GM12892 (cell line): ENCODE results near the gene LSM2.

ENCODE experiments used
- POLR2A ChIP-seq: IDR thresholded peaks from 2 replicates; pipeline ENCODE4 v1.6.1; 2011; ENCODE audit warnings: low read depth, low read length, control low read depth
- POLR2AphosphoS5 ChIP-seq: IDR thresholded peaks from 2 replicates; pipeline ENCODE4 v1.6.1; 2011; ENCODE audit warnings: low read depth, low read length, control low read depth

DNA sequence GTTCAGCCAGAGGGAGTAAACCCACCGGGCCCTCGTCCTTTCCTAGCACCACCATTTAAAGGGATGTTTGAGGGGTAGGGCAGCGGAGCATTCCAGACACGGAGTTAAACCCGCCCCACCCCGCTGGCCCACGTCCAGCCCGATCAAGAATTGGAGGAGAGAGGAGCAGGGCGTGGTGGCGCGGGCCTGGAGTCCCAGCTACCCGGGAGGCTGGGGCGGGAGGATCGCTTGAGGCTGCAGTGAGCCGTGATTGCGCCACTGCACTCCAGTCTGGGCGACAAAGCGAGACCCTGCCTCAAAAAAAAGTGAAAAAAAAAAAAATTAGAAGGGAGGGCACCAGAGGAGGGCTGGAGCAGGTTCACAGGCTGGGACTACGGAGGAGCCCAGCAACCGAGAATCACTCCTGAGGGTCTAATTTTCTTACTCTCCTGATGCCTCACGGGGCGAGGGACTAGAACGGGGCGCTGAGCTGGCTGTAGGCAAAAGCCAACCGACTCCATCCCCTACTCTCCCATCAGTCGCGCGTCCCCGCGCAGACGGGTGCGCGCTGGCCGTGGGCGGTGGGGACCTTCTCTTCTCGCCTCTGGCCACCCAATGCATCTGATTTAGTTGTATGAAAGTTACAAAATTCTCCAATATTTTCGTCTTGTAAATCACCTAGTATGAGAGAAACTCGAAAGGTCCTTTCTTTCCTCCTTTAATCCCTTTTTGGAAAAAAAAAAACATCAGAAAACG lies 14.7 kb upstream of the LSM2 start:
- TF ChIP-seq POLR2AphosphoS5 = peak; percentile 53; the same call in 1 of the 2 replicates
- peak; percentile 81; the same call in 1 of the 2 replicates for TF ChIP-seq POLR2A
